CD1c-positive myeloid dendritic cell (primary cell): Measurements from ENCODE around the gene ACHE.

Source experiments
- DNase-seq: peaks from one replicate; pipeline ENCODE4 v3.0.0-alpha.2; 2016; ENCODE audit errors: extremely low spot score

The ACHE gene

GRCh38 chr7:100884736-100885439 is 10.8 kb downstream of the ACHE start:
- DNase-seq: peak; percentile 30

DNA sequence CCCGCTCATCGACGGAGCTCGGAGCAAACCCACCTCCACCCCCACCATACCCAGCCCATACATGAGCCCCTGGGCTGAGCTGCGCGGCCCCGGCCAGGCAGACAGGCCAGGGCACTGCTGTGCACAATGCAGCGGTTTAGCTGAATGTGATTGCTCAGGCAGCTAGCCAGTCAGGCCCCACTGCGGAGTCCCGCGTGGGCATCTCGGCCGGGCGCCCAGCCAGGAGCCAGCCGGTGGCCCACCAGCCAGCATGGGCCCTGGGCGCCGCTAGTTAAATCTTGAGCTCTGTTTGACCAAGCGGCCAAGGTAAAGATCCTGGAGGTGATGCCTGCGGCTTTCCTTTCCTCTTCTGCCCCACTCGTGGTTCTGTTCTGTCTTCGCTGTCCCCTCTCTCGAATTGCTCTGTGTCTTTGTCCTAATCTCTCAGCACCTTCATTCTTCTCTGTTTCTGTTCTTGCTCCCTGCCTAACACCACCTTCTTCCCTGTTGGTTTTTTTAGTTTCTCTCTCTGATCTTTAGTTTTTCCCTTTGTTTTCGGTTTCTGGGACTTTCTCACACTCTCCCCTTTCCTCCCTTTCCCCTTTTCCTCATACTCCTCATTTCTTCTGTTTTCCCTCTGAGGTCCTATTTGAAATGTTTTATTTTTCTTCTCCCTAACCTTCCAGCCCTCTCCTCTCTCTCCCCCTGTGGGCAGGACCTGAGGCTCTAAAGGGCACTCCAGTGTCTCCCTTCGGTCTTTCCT is 12.7 kb downstream of the ACHE start:
- DNase-seq: no peak

GRCh38 chr7:100882201-100882600 is 13.5 kb downstream of the ACHE start:
- no peak for DNase-seq

DNA sequence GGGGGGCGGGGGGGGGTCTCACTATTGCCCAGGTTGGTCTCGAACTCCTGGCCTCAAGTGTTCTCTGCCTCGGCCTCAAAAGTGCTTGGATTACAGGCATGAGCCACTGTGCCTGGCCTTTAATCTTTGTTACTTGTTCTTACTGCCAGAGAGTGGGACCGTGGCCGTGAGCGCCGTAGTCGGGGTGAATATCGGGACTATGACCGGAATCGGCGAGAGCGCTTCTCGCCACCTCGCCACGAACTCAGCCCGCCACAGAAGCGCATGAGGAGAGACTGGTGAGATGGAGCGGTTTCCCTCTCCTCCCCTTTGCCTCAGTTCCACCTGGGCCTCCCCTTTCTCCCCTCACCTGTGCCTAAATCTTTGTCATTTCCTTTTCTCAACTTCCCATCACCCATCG is 14.6 kb downstream of the ACHE start:
- no peak for DNase-seq

GRCh38 chr7:100880645-100881044 is 15.0 kb downstream of the ACHE start:
- DNase-seq: no peak

DNA sequence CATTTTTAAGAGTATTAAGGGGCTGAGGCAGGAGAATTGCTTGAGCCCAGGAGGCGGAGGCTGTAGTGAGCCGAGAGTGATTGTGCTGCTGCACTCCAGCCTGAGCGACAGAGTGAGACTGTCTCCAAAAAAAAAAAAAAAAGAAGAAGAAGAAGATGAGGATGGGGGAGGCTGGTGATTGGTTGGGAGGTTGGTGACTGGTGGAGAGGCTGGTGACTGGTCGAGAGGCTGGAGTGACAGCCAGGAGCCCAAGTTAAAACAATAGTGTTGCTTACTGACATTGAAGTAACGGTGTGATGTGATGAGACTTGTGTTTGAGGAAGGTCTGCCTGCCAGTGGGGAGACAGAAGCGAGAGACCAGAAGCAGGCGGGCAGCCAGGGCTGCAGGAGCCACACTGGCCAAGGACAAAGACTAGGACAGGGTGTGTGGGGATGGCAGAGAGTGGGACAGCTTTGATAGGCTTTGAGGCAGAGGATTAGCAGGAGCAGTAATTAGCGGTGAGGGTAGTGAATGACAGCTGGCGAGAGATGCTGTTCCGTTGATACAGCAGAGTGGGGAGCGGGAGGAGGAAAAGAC is 15.9 kb downstream of the ACHE start:
- no peak for DNase-seq

- DNase-seq: no peak
Observed at GRCh38 chr7:100878685-100879084, 17.0 kb downstream of the ACHE start.

DNA sequence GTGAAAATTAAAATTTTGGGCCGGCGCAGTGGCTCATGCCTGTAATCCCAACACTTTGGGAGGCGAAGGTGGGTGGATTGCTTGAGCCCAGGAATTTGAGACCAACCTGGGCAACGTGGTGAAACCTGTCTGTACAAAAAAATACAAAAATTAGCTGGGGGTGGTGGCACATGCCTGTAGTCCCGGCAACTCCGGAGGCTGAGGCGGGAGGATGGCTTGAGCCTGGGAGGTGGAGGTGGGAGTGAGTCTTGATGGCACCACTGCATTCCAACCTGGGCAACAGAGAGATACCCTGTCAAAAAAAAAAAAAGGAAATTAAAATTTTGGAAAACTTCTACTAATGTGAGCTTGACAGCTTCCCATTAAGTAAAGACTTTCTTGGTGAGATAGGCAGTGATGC is 17.7 kb downstream of the ACHE start:
- no peak for DNase-seq

DNA sequence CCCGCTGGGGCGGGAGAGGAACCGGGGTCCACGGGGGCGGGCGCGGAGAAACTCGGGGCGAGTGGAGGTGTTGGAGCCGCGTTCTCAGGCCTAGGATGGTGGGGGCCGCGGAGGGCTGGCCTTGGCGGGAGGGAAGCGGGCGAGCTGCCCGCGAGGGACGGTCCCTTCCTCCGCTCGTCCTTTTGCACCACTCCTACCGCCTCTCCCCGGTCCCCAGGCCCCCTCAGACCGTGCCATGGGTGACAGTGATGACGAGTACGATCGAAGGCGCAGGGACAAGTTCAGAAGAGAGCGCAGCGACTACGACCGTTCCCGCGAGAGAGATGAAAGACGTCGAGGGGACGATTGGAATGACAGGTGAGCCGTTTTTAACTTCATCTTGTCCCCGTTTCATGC is 20.3 kb downstream of the ACHE start:
- peak; percentile 34 for DNase-seq

- DNase-seq: peak; percentile 99
Observed at GRCh38 chr7:100874577-100875355, 20.9 kb downstream of the ACHE start, which contains the start of gene SRRT. TSS of gene SRRT (plus strand) at chr7:100875103. CDS start at chr7:100875591, 488 bp downstream.

- no peak for DNase-seq
Observed at GRCh38 chr7:100874300-100874576, 21.4 kb downstream of the ACHE start.

DNA sequence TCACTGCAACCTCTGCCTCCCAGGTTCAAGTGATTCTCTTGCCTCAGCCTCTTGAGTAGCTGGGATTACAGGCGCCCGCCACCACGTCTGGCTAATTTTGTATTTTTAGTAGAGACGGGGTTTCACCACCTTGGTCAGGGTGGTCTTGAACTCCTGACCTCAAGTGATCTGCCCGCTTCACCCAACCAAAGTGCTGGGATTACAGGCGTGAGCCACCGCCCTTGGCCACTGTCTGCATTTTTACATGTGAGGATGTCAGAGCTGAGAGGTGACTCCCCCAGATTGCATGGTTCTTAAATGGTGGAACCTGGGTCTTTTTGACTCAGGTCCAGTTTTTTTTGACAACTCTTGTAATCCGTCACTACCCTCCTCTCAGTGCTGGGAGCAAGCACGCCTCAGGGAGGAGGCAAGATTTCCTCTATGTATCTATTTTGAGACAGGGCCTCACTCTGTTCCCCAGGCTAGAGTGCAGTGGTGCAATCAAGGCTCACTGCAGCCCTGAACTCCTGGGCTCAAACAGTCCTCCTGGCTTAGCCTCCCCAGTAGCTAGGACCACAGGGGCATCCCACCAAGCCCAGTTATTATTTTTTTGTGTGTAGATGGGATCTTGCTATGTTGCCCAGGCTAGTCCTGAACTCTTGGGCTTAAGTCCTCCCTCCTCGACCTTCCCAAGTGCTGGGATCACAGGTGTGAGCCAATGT is 21.9 kb downstream of the ACHE start:
- no peak for DNase-seq

- no peak for DNase-seq
Observed at GRCh38 chr7:100867776-100868485, 27.8 kb downstream of the ACHE start.

DNA sequence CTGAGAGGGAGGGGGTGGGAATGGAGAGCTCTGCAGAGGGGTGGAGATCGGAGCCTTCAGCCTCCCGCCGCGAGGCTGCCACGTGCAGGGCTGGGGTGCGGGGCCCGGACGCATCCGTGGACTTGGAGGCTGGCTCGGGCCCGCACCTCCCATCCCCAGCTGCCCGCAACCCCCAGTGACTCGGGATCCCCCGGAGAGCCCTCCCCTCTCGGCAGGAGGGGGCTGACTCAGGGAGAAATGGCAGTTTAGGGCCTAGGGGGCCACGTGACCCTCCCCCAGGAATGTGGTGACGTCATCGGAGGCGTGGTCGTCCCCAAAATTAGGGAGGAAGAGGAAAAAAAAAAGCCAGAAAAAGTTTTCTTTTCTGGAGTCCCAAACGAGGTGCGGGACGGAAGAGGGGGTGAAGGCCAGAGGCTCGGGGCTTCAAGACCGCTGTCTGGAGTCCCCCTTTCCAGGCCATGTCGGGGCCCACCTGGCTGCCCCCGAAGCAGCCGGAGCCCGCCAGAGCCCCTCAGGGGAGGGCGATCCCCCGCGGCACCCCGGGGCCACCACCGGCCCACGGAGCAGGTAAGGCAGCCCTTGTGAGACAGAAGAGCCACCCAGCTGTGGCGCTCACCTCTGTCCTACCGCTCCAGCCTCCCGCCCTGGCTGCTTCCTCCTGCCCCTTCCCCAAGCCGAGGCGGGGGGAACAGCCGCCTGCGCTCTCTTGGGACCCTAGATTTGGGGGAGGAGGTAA is 28.5 kb downstream of the ACHE start, which contains the start of gene TRIP6:
Gene TRIP6 (plus strand): TSS at position 348 of the 736 bp plus-strand sequence. CDS start 111 bp downstream, at position 459.
- DNase-seq: peak; percentile 88

GRCh38 chr7:100866729-100867039 is 29.0 kb downstream of the ACHE start:
- no peak for DNase-seq

GRCh38 chr7:100865938-100866728 is 29.6 kb downstream of the ACHE start:
- peak; percentile 51 for DNase-seq

GRCh38 chr7:100865372-100865911 is 30.2 kb downstream of the ACHE start:
- DNase-seq: no peak

- DNase-seq: no peak
Observed at GRCh38 chr7:100864263-100864845, 31.3 kb downstream of the ACHE start.

DNA sequence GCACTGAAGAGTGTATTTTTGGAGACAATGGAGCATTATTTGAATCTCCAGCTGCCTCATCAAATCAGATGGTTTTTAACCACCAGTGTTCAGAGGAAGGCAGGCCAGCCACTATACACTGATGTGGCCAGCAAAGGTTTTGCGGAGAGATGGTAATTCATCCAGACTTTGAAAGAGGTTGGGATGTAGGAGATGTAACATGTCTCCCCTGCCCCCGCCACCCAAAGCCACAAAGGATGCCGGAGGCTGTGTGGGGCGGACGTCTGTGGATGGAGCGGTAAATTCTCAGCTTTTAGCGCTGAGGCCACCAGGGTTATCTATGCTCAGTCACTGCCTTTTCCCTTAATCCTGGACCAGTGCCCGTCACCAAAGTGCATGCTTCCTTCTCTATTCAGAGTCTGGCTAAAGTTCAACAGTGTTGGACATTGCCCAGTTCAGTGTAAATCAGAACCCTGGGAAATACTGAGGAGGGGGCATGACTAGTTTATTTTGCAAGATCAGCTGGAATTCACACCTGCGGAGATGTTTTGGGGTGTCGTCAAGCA is 32.2 kb downstream of the ACHE start:
- DNase-seq: no peak
